Measurements from ENCODE around the gene HAND2. TPM values are rescaled to one million over a fixed set of nuclear protein-coding genes. Genes with fewer than 3 reads are reported as not detected.

HAND2 gene
- total RNA-seq, 2 experiments from 2014 or later: not detected

DNA sequence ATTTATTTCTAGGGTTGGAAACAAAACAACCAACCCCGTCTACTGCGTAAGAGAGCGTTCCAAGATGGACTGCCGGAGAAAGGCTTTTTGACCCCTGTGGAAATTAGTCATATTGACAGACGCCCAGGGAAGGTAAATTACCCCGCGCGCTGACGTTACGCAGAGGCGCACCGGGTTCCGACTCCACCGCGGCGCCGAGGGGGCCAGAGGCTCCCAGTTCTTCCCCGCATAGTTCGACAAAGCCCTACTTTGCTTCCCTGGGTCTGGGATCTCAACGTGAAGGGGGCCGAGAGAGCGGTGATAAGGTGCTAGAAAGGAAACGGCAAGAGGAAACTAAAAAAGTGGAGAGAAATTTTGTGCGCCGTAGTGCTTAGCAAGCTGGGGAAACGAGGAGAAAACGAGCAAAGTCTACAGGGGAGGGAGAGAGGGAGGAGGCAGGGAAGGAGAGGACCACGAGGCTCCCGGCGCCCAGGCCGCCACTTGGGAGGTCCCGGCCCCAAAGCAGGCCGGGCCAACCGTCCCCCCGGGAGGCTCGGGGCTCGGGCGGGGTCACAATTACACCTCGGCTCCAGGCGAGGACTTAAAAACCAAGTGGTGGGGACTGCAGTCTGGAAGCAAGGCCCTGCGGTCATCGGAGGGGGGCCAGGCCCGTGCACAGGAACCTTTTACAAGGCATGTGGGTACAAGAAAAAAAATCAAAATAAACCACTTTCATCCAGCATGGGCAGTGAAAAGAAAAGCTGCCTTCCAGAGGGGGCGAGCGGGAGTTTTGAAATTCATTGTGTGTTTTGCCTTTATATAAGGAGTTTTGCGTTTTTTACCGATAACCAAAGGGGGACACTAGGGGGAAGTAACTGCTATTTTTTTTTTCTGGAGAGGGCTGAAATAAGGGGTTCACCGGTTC, 13.2 kb downstream of the HAND2 start:
- Mint-ChIP-seq H3K27me3 (peaks cover 90% of the 10 kb centered on the region), H3K4me1 (ENCODE audit: low read depth) (peaks cover 11% of the 10 kb centered on the region), H3K9me3 (peaks cover 3% of the 10 kb centered on the region), H3K4me3 (no peak overlapping the region), H3K27ac (no peak overlapping the region), H3K36me3 (ENCODE audit: low read depth) (peaks cover 2% of the 10 kb centered on the region)
- CTCF ChIA-PET: no interaction called here
- intact Hi-C loops (cut with micrococcal nuclease): no loop called here
- DNase-seq: no peak
- TF ChIP-seq, protein P1, sequence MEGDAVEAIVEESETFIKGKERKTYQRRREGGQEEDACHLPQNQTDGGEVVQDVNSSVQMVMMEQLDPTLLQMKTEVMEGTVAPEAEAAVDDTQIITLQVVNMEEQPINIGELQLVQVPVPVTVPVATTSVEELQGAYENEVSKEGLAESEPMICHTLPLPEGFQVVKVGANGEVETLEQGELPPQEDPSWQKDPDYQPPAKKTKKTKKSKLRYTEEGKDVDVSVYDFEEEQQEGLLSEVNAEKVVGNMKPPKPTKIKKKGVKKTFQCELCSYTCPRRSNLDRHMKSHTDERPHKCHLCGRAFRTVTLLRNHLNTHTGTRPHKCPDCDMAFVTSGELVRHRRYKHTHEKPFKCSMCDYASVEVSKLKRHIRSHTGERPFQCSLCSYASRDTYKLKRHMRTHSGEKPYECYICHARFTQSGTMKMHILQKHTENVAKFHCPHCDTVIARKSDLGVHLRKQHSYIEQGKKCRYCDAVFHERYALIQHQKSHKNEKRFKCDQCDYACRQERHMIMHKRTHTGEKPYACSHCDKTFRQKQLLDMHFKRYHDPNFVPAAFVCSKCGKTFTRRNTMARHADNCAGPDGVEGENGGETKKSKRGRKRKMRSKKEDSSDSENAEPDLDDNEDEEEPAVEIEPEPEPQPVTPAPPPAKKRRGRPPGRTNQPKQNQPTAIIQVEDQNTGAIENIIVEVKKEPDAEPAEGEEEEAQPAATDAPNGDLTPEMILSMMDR (IDR thresholded peaks at IDR 0.05): no peak
- no peak for ATAC-seq
- POLR2A ChIA-PET: interaction anchor here (0.8 to 1.0 kb wide), 2 partner anchors 11 to 22 kb away, joined by 3 read pairs; no protein-coding TSS in a partner anchor

DNA sequence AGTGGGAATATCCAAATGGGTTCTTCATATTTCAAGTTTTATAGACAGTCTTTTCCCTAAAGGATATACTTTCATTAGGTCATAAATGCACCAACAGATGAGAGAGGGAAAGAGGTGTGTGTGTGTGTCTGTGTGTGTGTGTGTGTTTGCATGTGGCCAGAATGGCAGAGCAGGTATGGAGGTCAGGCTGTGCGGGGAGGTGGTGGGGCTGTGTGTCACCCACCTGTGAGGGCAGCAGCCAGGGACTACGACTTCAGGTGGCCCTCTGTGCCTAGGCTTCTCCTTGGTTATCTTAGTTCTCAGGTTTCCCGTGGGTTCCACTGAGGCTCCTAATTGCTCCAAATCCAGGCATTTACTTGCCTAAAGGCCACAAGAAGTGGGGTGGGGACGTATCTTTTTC, 14.6 kb downstream of the HAND2 start:
- ChIA-PET POLR2A (interaction anchor here (1.0 kb wide), 1 partner anchor 23 kb away, joined by 3 read pairs; no protein-coding TSS in a partner anchor), CTCF (interaction anchor here (1.4 kb wide), 1 partner anchor 10 kb away, joined by 6 read pairs; no protein-coding TSS in a partner anchor)
- ATAC-seq (no peak), DNase-seq (no peak)
- peaks cover 2% of the 10 kb centered on the region for H3K9me3 Mint-ChIP-seq
- H3K4me3 Mint-ChIP-seq: no peak overlapping the region
- TF ChIP-seq, protein P1 (IDR thresholded peaks at IDR 0.05): no peak
- H3K4me1 Mint-ChIP-seq (ENCODE audit: low read depth): peaks cover 11% of the 10 kb centered on the region
- H3K27ac Mint-ChIP-seq: no peak overlapping the region
- peaks cover 86% of the 10 kb centered on the region for H3K27me3 Mint-ChIP-seq
- peaks cover 2% of the 10 kb centered on the region for H3K36me3 Mint-ChIP-seq (ENCODE audit: low read depth)
- intact Hi-C loops (cut with micrococcal nuclease): no loop called here

DNA sequence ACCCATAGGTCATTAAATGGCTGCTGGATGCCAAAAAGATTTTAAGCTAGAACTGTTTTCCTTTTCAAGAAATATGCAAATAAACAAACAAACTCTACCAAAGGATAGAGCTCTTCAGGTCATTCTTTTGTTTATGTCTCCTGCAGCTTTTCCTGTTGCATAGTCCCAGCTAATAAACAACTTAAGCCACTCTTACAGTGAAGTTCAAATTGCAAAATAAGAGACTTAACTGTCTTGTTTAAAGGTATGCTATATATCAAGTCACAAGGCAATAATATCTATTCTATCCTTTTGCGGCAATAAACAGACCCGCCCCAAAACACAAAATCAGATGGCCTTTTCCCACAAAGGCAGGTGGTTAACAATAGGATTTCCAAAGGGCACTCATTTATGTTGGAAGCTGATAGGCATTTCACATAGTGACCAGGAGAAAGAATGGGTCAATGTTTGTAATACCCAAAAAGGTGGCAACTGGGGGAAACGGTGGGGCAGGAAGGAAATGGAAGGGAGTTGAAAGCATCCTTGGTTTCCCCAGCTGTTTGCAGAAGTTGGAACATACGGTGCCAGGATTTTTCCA, 15.3 kb downstream of the HAND2 start:
- H3K4me1 Mint-ChIP-seq (ENCODE audit: low read depth): peaks cover 11% of the 10 kb centered on the region
- H3K4me3 Mint-ChIP-seq: no peak overlapping the region
- POLR2A ChIA-PET: no interaction called here
- no peak for ATAC-seq
- no peak overlapping the region for H3K27ac Mint-ChIP-seq
- TF ChIP-seq, protein P1 (IDR thresholded peaks at IDR 0.05): no peak
- H3K27me3 Mint-ChIP-seq: peaks cover 84% of the 10 kb centered on the region
- DNase-seq: no peak
- intact Hi-C loops (cut with micrococcal nuclease): no loop called here
- H3K9me3 Mint-ChIP-seq: peaks cover 2% of the 10 kb centered on the region
- CTCF ChIA-PET: interaction anchor here (1.4 kb wide), 1 partner anchor 9 kb away, joined by 6 read pairs; no protein-coding TSS in a partner anchor
- H3K36me3 Mint-ChIP-seq (ENCODE audit: low read depth): peaks cover 2% of the 10 kb centered on the region

DNA sequence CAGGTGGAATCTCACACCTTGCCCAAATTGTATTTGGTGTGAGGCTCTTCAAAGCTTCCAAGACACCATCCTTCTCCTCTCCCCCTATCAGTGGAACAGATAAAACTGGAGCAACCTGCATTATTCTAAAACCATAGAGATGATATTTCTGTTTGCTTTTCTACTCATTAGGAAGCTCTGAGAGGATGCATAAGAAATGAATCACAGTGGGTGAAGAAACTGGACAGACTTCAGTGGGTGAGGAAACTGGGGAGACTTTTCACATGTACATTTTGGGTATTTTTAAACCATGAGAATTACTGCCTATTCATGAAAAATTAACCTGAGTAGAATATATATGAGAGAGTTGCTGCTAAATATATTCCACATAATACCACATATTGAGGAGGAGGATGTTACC, 16.4 kb downstream of the HAND2 start:
- ATAC-seq (no peak), DNase-seq (no peak)
- H3K27ac Mint-ChIP-seq: no peak overlapping the region
- H3K9me3 Mint-ChIP-seq: peaks cover 2% of the 10 kb centered on the region
- ChIA-PET CTCF (no interaction called here), POLR2A (no interaction called here)
- no peak overlapping the region for H3K4me3 Mint-ChIP-seq
- TF ChIP-seq, protein P1 (IDR thresholded peaks at IDR 0.05): no peak
- intact Hi-C loops (cut with micrococcal nuclease): no loop called here
- peaks cover 8% of the 10 kb centered on the region for H3K4me1 Mint-ChIP-seq (ENCODE audit: low read depth)
- peaks cover 80% of the 10 kb centered on the region for H3K27me3 Mint-ChIP-seq
- H3K36me3 Mint-ChIP-seq (ENCODE audit: low read depth): peaks cover 5% of the 10 kb centered on the region
